Activated CD4-positive, alpha-beta T cell treated with anti-CD3 and anti-CD28 coated beads, Interleukin-2, Interleukin-4, amounts not matched to agents 100 ng/mL and 50 ng/mL, durations not matched to agents 16 hours and 8 hours (primary cell): ENCODE data around the gene FGD6.
"Not testable (repeated sequence)": the region's sequence is repeated elsewhere in the genome, so short reads cannot be mapped to it uniquely, and the experiment has no call there.

Experiments
- DNase-seq: peaks from one replicate; pipeline ENCODE4 v3.0.0-alpha.2; 2020; ENCODE audit warnings: low spot score

FGD6 gene

GRCh38 chr12:95234187-95234586 lies 16.9 kb upstream of the FGD6 start:
- DNase-seq, result not testable (repeated sequence)

GRCh38 chr12:95231190-95231589 lies 13.9 kb upstream of the FGD6 start:
- DNase-seq, result no peak

DNA sequence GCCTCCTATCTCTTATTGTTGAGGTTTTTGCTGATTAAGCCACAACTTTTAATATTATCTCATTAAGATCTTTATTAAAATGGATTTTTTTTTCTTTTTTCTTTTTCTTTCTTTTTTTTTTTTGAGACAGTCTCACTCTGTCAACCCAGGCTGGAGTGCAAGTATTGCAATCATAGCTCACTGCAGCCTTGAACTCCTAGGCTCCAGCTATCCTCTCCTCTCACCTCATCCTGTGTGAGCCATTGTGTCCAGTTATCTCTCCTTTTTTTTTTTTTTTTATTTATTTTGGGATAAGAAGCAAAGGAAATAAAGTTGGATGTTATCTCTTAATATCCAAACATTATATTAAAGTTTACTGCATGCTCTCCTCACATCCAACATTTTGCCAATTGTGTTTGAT lies 13.0 kb upstream of the FGD6 start:
- DNase-seq, result no peak

- no peak for DNase-seq
These were observed 12.4 kb upstream of the FGD6 start for GRCh38 chr12:95229636-95230035.

DNA sequence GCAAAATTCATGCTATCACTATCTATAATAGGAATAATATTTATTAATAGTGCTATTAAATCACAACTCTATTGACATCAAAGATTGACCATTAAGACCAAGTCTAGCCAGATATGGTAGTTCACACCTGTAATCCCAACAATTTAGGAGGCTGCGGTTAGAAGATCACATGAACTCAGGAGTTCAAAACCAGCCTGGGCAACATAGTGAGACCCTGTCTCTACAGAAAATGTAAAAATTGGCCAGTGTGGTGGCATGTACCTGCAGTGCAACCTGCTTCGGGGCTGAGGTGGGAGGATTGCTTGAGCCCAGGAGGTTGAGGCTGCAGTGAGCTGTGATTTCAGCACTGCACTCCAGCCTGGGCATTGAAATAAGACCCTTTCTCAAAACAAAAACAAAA lies 11.3 kb upstream of the FGD6 start:
- no peak for DNase-seq

DNA sequence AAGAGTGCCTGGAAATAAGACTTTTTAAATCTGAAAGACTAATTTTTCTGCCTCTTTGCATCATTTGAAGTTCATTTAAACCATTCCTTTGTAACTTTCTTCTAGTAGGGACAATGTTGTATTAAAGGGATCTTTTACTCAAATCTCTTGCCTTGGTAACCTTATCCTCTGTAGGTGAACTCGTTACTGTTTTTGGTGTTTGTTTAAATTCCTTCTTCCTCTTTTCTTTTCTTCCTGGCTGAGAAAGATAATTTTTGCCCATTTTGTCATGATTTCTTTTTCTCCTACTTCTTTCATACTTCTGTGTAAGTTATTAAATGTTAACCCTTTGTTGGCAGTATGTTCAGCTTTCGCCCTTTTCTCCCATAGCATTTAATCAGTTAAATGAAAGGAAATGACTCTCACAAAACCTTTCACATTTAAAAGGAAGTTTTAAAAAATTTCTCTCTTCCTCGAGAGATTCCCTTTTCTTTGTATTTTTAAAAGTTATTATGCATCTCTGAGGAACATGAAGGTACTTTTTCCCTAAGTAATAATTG lies 10.6 kb upstream of the FGD6 start:
- DNase-seq, result no peak

DNA sequence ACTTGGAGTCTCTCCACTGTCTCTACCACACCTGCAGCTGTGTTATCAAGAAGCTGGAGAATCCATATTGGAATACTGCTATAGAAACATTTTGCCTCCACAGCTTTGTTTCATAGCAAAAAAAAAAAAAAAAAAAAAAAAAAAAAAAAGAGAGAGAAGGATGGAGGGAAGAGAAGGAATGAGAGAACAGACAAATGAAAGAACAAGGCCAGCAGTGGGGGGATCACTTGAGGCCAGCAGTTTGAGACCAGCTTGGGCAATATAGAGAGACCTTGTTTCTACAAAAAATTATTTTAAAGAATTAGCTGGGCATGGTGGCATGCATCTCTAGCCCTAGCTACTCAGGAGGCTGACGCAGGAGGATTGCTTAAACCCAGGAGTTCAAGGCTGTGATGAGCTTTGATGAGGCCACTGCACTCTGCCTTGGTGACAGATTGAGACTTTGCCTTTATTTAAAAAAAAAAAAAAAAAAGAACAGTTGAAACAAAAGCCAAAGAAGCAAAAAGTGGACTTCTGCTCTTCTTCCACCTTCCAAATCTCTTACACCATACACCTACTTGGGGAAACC lies 8.5 kb upstream of the FGD6 start:
- DNase-seq, result no peak

DNA sequence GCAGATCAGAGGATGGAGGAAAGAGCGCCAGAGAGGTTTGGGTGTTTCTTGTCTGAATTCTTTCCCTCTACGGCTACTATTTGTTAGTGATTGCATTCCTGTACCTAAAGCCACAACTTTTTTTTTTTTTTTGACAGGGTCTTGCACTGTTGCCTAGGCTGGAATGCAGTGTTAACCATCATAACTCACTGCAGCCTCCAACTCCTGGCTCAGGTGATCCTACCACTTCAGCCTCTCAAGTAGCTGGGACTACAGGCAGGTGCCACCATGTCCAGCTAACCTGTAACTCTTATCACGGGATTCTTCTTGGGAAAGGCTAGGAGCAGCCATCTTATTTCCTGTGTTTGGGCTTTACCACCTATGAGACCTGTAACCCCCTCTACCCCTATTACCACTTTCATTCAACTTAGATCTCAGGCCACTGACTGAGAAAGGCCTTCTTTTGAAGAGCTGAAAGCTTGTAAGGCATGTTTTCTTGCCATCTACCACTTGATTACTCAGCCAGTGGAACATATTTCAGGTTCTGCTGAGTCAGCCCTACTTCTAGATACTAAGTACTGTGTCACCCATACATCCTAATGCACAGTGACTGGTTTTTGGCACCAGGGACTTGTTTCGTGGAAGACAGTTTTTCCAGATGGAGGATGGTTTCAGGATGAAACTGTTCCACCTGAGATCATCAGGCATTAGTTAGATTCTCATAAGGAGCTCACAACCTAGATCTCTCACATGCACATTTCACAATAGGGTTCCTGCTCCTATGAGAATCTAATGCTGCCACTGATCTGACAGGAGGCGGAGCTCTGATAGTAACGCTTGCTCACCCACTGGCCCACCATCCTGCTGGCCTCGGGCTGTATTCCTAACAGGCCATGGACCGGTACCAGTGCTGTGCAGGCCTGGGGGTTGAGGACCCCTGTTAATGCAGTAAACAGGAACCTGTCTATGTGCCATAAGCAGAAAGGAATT lies 7.2 kb upstream of the FGD6 start:
- peak; percentile 14 for DNase-seq

DNA sequence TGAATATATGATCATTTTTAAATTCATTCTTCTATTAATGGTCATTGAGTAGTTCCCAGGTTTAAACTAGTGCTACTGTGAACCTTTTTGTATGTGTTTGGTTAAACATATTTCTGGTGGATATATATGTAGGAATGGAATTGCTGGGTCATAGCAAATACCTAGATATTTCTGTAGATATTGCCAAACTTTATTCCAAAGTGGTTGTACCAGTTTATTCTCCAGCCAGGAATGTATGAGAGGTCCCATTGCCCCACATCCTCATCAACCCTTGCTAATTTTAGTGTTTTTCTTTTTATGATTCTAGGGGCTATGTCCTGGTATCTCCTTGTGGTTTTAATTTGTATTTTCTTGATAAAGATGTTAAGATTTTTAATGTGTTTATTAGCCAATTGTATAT lies 3.5 kb upstream of the FGD6 start:
- no peak for DNase-seq

GRCh38 chr12:95220190-95220589 lies 2.9 kb upstream of the FGD6 start:
- DNase-seq, result no peak

DNA sequence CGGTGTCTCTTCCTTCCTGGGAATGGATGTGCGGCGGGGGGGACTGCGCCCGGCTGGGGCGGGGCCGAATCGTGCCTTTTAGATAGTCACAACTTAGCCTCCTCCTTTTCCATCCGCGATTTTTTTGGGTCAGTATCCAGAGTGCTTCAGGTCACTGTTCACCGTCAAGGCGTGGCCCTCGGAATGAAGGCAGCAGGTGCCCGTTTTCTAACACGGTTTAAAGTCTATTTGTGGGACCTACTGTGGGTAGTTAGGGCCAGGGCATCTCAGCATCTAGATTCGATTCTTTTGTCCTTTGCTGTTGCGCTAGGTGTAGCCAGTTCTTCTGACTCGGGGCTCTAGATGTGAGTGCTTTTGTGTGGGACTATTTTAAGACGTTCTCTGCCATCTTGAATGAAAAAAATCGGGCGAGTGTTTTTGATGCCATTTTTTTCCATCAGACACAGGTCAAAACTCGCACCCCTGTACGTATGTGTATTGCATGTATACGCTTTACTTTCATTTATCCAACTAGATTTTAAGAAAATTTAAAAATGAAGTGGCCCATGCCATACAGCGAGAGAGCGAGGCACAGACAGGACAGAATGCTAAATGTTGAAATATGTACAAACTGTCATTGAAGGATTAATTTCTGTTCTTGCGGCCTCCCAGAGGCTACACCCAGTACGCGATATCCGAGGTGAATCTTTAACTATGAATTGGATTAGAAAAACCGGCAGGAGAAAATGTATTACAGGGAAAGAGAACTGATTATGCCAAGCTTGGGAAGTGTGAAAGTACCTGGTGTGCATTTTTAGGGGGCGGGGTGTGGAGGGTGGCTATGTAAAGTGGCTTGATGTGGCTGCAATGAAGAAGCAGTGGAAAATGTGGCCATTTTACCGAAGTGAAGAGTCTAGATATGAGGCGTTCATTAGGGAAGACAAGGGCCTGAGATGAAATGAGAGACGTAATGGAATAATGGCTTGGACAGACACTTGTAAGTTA lies 1.2 kb upstream of the FGD6 start:
- DNase-seq, result peak; percentile 57

- DNase-seq, result no peak
These were observed 423 bp downstream of the FGD6 start for GRCh38 chr12:95216711-95217376.

DNA sequence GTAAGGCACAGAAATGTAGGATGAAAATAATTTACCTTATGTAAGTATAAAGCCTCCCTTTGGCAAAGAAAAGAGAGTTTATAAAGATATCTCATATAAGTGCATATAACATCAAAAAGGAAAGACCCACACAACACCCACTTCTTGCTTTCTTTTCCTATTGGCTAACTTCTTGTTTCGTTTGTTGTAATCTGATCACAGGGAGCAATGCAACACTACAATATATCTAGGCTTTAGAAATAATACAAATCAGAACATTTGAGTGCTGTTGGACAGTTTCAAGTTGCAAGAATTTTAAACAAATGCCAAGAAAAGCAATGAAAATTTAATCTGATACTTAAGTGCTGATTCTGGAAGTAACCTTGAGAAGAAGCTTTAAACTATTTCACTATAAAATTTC lies 1.3 kb downstream of the FGD6 start:
- DNase-seq, result no peak

GRCh38 chr12:95214466-95214865 lies 2.8 kb downstream of the FGD6 start:
- no peak for DNase-seq

- no peak for DNase-seq
These were observed 3.3 kb downstream of the FGD6 start for GRCh38 chr12:95213928-95214327.

- DNase-seq, result no peak
These were observed 4.1 kb downstream of the FGD6 start for GRCh38 chr12:95213119-95213518.

- DNase-seq, result no peak
These were observed 4.7 kb downstream of the FGD6 start for GRCh38 chr12:95212586-95212985.

- no peak for DNase-seq
These were observed 8.6 kb downstream of the FGD6 start for GRCh38 chr12:95208678-95209077.

- DNase-seq, result no peak
These were observed 9.9 kb downstream of the FGD6 start for GRCh38 chr12:95207407-95207806.

- no peak for DNase-seq
These were observed 10.4 kb downstream of the FGD6 start for GRCh38 chr12:95206916-95207315.

GRCh38 chr12:95205685-95206084 lies 11.6 kb downstream of the FGD6 start:
- DNase-seq, result no peak
